Tibial nerve (tissue), 4 donors: ENCODE measurements around the gene GRIP2.

Experiments
- CTCF ChIP-seq, 5 experiments: fragments of 200-600 bp in 3 of 5; fragments of 450-650 bp in 2 of 5; sonication (generic) in 3 of 5; IDR thresholded peaks; one replicate each; pipeline ENCODE4 v1.5.1; 2016 to 2019; ENCODE audit warnings: antibody characterized with exemption in 5 of 5, mild to moderate bottlenecking in 3 of 5, moderate library complexity in 2 of 5
- EP300 ChIP-seq, 2 donors: sonication (generic); formaldehyde crosslinking; IDR thresholded peaks; one replicate each; pipeline ENCODE4 v1.6.1; 2017; ENCODE audit warnings: antibody characterized with exemption in 2 of 2, mild to moderate bottlenecking in 1 of 2
- POLR2A ChIP-seq, 2 donors: fragments of 450-650 bp; IDR thresholded peaks; one replicate each; pipeline ENCODE4 v1.6.1; 2017; ENCODE audit warnings: antibody characterized with exemption in 2 of 2, mild to moderate bottlenecking in 2 of 2, moderate library complexity in 2 of 2

DNA sequence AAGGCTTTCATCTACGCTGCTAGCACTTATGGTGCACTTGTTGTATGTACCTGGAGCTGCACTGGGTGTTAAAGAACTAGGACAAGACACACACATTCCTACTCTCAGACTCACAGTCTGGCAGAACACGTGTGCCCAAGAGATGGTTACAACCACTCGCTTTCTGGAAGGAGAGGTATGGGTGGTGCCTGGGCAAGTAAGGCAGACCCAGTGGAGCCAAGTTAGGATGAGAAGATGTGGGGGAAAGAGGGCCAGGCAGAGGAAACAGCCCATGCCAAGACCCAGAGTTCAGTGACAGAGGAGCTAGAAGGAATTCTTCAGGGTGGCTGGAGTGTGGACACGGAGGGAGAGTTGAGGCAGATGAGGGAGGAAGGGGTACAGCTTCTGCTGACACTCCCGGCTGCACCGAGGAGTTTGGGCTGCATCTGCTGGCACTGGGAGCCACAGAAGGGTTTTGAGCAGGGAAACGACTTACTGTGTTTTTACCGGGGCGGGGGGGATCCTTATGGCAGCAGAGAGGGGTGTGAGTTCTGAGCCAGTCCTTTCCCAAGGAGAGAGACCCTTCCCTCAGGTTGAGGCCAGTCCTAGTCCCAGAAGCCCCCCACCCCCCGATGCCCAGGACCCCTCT lies 59.0 kb downstream of the GRIP2 start:
- TF ChIP-seq CTCF (IDR thresholded peaks at IDR 0.05): no peak
- no peak for TF ChIP-seq POLR2A (IDR thresholded peaks at IDR 0.05)
- TF ChIP-seq EP300 (IDR thresholded peaks at IDR 0.05): no peak
